Central memory CD4-positive, alpha-beta T cell (primary cell): ENCODE data around the gene PSMF1.
"Not testable (repeated sequence)": the region's sequence is repeated elsewhere in the genome, so short reads cannot be mapped to it uniquely, and the experiment has no call there.

ENCODE experiments used
- DNase-seq: peaks from one replicate; pipeline ENCODE4 v3.0.0; 2022

The PSMF1 gene

DNA sequence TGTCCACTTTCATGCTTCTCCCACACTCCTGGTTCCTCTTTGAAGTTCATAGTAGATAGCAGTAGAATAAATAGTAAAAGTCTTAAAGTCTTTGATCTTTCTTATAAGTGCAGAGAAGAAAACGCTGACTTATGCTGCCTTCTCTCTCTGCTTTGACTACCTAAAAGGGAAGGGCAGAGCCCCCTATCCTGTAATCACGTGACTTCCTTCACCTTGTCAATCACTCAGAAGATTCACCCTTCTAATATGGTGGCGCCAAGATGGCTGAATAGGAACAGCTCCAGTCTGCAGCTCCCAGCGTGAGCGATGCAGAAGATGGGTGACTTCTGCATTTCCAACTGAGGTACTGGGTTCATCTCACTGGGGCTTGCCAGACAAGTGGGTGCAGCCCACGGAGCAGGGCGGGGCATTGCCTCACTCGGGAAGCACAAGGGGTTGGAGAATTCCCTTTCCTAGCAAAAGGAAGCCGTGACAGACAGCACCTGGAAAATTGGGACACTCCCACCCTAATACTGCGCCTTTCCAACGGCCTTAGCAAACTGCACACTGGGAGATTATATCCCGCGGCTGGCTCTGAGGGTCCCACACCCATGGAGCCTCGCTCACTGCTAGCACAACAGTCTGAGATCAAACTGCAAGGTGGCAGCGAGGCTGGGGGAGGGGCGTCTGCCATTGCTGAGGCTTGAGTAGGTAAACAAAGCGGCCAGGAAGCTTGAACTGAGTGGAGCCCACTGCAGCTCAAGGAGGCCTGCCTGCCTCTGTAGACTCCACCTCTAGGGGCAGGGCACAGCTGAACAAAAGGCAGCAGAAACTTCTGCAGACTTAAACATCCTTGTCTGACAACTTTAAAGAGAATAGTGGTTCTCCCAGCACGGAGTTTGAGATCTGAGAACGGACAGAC is 98.4 kb downstream of the PSMF1 start:
- not testable (repeated sequence) for DNase-seq
